ENCODE data around the gene FBXL16. TPM values are rescaled to one million over a fixed set of nuclear protein-coding genes. Genes with fewer than 3 reads are reported as not detected.

Gene FBXL16
- total and polyA plus RNA-seq, 2 donors (not counting 3 experiments of a cell fraction or from before 2014, with no cell fraction given), result 0.07 to 0.22 TPM

DNA sequence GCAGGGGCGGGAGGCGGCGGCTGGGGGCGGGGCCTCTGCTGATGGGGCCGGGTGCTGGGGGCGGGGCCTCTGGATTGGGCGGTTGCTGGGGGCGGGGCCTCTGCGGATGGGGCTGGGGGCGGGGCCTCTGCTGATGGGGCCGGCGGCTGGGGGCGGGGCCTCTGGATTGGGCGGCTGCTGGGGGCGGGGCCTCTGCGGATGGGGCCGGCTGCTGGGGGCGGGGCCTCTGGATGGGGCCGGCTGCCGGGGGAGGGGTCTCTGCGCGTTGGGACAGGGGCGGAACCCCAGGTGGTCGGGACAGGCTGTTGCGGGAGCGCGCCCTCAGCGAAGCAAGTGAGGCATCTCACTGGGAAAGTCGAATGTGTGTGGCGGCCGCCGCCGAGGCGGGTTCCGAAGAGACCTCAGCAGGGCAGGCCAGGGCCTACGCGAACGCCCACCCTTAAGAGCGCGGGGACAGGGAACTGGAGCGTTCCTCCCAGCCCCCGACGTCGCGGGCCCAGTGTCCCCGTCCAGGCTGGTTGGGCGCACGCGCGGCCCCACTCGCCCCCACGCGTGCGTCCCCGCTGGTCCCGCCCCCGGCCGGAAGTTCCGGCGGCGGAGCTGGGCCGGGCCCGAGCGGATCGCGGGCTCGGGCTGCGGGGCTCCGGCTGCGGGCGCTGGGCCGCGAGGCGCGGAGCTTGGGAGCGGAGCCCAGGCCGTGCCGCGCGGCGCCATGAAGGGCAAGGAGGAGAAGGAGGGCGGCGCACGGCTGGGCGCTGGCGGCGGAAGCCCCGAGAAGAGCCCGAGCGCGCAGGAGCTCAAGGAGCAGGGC, 25.6 kb downstream of the FBXL16 start, which contains the start of gene STUB1:
TSS of gene STUB1 (plus strand) at position 597 of the 811 bp plus-strand sequence. CDS start at position 713, 116 bp downstream.
- ChIA-PET POLR2A (no interaction called here), CTCF (interaction anchor here (0.7 to 1.8 kb wide), 4 partner anchors 12 to 101 kb away, joined by 3 to 5 read pairs (median 4); no protein-coding TSS in a partner anchor)
- no peaks in the 10 kb centered on the region for H4K20me1 ChIP-seq (replicated peaks; ENCODE audit: control insufficient read depth, extremely low read depth, insufficient read depth, low read length)
- FAIRE-seq, result peak; percentile 81
- H3K27ac ChIP-seq (ENCODE audit: insufficient read depth, low read depth, low read length), result peak within 1 kb of the TSS; percentile 31
- peaks cover 31% of the 10 kb centered on the region for H3K79me2 ChIP-seq (ENCODE audit: control insufficient read depth, insufficient read depth, low read length)
- dilution Hi-C loops (cut with MboI; ENCODE audit: extremely low pct_ligation_motif_present, low sequenced_read_pairs), result no loop called here
- H3K4me1 ChIP-seq (ENCODE audit: control insufficient read depth, extremely low read depth, insufficient read depth, low read length), result peaks cover 20% of the 10 kb centered on the region
- no peaks in the 10 kb centered on the region for H3K27me3 ChIP-seq (ENCODE audit: control insufficient read depth in 2 of 2, insufficient read depth in 2 of 2, low read length in 2 of 2)
- TF ChIP-seq POLR2AphosphoS5 (IDR thresholded peaks at IDR 0.05; ENCODE audit: insufficient read depth, low read depth, low read length) (peak; percentile 89), JUN (IDR thresholded peaks at IDR 0.05; ENCODE audit: borderline replicate concordance, insufficient read depth, insufficient read length, low read depth) (no peak), POLR2A (IDR thresholded peaks at IDR 0.05; ENCODE audit: low read depth, low read length) (peak; percentile 92)
- DNase-seq (ENCODE audit: low read depth, low spot score), result peak; percentile 90
- intact Hi-C loops (cut with micrococcal nuclease), result loop anchor here (1.0 kb wide), 1 partner anchor 12 kb away; the partner anchor contains the start of gene RHOT2
- peak within 1 kb of the TSS; percentile 66 for H3K4me2 ChIP-seq (ENCODE audit: insufficient read depth, low read length)
- no TSS peak for BruUV-seq (replicated peaks)
- no peaks in the 10 kb centered on the region for H3K9me1 ChIP-seq (replicated peaks; ENCODE audit: control insufficient read depth, extremely low read depth, insufficient read depth, low read length)
- H3K9ac ChIP-seq (replicated peaks; ENCODE audit: extremely low read depth, insufficient read depth, low read length), result peak within 1 kb of the TSS; percentile 49
- no peaks in the 10 kb centered on the region for H3K9me3 ChIP-seq (replicated peaks; ENCODE audit: control insufficient read depth, insufficient read depth, low read length)
- peak within 1 kb of the TSS; percentile 76 for H2AFZ ChIP-seq (ENCODE audit: low read depth, low read length)
- peaks cover 7 to 12% of the 10 kb centered on the region in 2 experiments for H3K36me3 ChIP-seq (ENCODE audit: control insufficient read depth in 2 of 2, extremely low read depth in 1 of 2, insufficient read depth in 2 of 2, low read length in 2 of 2)
- peak within 1 kb of the TSS; percentile 68 to 83 (median 71) for H3K4me3 ChIP-seq (replicated peaks in 1 of 3; ENCODE audit: insufficient read depth in 1 of 3, low read depth in 1 of 3, low read length in 3 of 3)

DNA sequence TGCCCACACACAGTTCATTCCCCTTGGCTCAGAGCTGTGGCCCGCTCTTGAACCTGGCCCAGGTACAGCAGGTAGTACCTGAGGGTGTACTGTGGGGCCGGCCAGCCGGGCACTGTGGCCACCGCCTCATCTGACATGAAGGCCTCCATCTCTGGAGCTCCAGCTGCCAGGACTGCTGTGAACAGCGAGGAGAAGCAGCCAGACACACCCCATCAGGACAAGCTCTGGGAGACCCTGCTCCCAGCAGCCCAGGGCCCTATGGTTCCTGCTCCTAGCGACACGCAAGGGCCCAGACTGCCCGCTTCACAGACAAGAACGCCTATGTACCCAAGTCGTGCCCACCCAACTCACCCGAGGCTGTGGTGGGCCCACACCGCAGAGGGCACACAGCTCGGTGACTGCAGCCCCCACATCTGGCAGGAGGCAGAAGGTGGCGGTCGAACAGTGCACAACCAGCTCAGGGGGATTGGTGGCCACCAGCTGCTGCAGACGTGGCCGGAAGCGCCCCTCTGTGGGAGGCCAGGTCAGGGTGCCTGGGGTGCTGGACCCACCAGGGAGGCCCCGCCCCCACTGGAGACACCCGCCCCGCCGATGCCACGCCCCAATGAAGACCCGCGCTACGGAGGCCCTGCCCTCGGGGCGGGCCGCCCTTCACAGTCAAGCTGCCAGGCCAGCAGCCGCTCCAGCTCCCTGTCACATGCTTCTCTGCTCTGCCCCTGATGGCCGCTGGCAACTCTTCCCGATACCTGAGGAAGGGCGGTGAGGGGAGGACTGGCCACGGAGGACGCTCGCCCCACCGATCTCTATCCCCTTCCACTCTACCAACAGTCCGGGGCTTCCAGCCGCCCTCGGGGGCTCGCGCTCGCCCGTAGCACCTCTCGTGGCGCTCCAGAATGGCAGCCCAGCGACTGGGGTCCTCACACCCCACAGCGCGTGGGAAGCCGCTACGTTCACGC, 26.5 kb downstream of the FBXL16 start:
- dilution Hi-C loops (cut with MboI; ENCODE audit: extremely low pct_ligation_motif_present, low sequenced_read_pairs) (no loop called here), intact Hi-C loops (cut with micrococcal nuclease) (loop anchor here (1.0 kb wide), 1 partner anchor 11 kb away; the partner anchor contains the start of gene RHOT2)
- Histone ChIP-seq H3K79me2 (ENCODE audit: control insufficient read depth, insufficient read depth, low read length) (peaks cover 31% of the 10 kb centered on the region), H2AFZ (ENCODE audit: low read depth, low read length) (peak overlapping the region; percentile 61), H3K9me3 (replicated peaks; ENCODE audit: control insufficient read depth, insufficient read depth, low read length) (no peaks in the 10 kb centered on the region), H3K9me1 (replicated peaks; ENCODE audit: control insufficient read depth, extremely low read depth, insufficient read depth, low read length) (no peaks in the 10 kb centered on the region), H4K20me1 (replicated peaks; ENCODE audit: control insufficient read depth, extremely low read depth, insufficient read depth, low read length) (no peaks in the 10 kb centered on the region), H3K4me3 (replicated peaks in 1 of 3; ENCODE audit: insufficient read depth in 1 of 3, low read depth in 1 of 3, low read length in 3 of 3) (peak overlapping the region in 2 of 3 experiments; percentile 17 to 52), H3K9ac (replicated peaks; ENCODE audit: extremely low read depth, insufficient read depth, low read length) (no peak overlapping the region), H3K27ac (ENCODE audit: insufficient read depth, low read depth, low read length) (no peak overlapping the region), H3K27me3 (ENCODE audit: control insufficient read depth in 2 of 2, insufficient read depth in 2 of 2, low read length in 2 of 2) (no peaks in the 10 kb centered on the region), H3K4me2 (ENCODE audit: insufficient read depth, low read length) (peak overlapping the region; percentile 22), H3K4me1 (ENCODE audit: control insufficient read depth, extremely low read depth, insufficient read depth, low read length) (peaks cover 20% of the 10 kb centered on the region), H3K36me3 (ENCODE audit: control insufficient read depth in 2 of 2, extremely low read depth in 1 of 2, insufficient read depth in 2 of 2, low read length in 2 of 2) (peaks cover 7 to 12% of the 10 kb centered on the region in 2 experiments)
- no TSS peak for BruUV-seq (replicated peaks)
- TF ChIP-seq POLR2A (IDR thresholded peaks at IDR 0.05; ENCODE audit: low read depth, low read length) (no peak), JUN (IDR thresholded peaks at IDR 0.05; ENCODE audit: borderline replicate concordance, insufficient read depth, insufficient read length, low read depth) (no peak), FOS (IDR thresholded peaks at IDR 0.05; ENCODE audit: borderline replicate concordance, insufficient read depth, low read length) (no peak), EZH2 (IDR thresholded peaks at IDR 0.05; ENCODE audit: borderline replicate concordance, low read depth, low read length, severe bottlenecking) (no peak), MYC (IDR thresholded peaks at IDR 0.05; ENCODE audit: low read depth, low read length) (no peak), POLR2AphosphoS5 (IDR thresholded peaks at IDR 0.05; ENCODE audit: insufficient read depth, low read depth, low read length) (no peak), GATA2 (IDR thresholded peaks at IDR 0.05; ENCODE audit: insufficient read depth, insufficient read length, low read depth, low read length) (no peak)
- TF ChIP-seq, protein P1, sequence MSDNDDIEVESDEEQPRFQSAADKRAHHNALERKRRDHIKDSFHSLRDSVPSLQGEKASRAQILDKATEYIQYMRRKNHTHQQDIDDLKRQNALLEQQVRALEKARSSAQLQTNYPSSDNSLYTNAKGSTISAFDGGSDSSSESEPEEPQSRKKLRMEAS (IDR thresholded peaks at IDR 0.05; ENCODE audit: insufficient read depth, insufficient read length), result no peak
- TF ChIP-seq, protein P2, sequence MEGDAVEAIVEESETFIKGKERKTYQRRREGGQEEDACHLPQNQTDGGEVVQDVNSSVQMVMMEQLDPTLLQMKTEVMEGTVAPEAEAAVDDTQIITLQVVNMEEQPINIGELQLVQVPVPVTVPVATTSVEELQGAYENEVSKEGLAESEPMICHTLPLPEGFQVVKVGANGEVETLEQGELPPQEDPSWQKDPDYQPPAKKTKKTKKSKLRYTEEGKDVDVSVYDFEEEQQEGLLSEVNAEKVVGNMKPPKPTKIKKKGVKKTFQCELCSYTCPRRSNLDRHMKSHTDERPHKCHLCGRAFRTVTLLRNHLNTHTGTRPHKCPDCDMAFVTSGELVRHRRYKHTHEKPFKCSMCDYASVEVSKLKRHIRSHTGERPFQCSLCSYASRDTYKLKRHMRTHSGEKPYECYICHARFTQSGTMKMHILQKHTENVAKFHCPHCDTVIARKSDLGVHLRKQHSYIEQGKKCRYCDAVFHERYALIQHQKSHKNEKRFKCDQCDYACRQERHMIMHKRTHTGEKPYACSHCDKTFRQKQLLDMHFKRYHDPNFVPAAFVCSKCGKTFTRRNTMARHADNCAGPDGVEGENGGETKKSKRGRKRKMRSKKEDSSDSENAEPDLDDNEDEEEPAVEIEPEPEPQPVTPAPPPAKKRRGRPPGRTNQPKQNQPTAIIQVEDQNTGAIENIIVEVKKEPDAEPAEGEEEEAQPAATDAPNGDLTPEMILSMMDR (IDR thresholded peaks at IDR 0.05; ENCODE audit: extremely low read depth in 1 of 2, insufficient read depth in 1 of 2, low read depth in 1 of 2, low read length in 2 of 2), result no peak
- ChIA-PET CTCF (no interaction called here), POLR2A (no interaction called here)
- no peak for FAIRE-seq
- DNase-seq (ENCODE audit: low read depth, low spot score), result peak; percentile 49
